LNCaP clone FGC (cell line): Measurements from ENCODE around the gene PGAP3.

ENCODE experiments used
- DNase-seq: peaks from one replicate; pipeline ENCODE4 v3.0.0-alpha.2; 2011; ENCODE audit warnings: low read depth
- H3K4me3 ChIP-seq: 2 replicates; pipeline ENCODE4 v1.5.1; 2011; ENCODE audit warnings: mild to moderate bottlenecking, low read depth, low read length, control low read depth
- CTCF ChIP-seq: IDR thresholded peaks from 2 replicates; pipeline ENCODE4 v1.5.1; 2012; ENCODE audit warnings: mild to moderate bottlenecking; ENCODE audit not compliant: control insufficient read depth, insufficient read depth; ENCODE audit errors: extremely low read depth

The PGAP3 gene

GRCh38 chr17:39674179-39674578 lies 13.7 kb downstream of the PGAP3 start:
- H3K4me3 ChIP-seq = no peak overlapping the region
- no peak for TF ChIP-seq CTCF
- DNase-seq = no peak

GRCh38 chr17:39673335-39674081 lies 14.3 kb downstream of the PGAP3 start:
- no peak for DNase-seq
- no peak overlapping the region for H3K4me3 ChIP-seq
- no peak for TF ChIP-seq CTCF

- TF ChIP-seq CTCF = no peak
- no peak for DNase-seq
- H3K4me3 ChIP-seq = no peak overlapping the region
Observed at GRCh38 chr17:39672522-39673334, 15.1 kb downstream of the PGAP3 start.

GRCh38 chr17:39671651-39672521 lies 16.0 kb downstream of the PGAP3 start:
- TF ChIP-seq CTCF = peak; percentile 68
- H3K4me3 ChIP-seq = no peak overlapping the region
- DNase-seq = no peak

GRCh38 chr17:39670746-39671145 lies 17.1 kb downstream of the PGAP3 start:
- TF ChIP-seq CTCF = no peak
- no peak overlapping the region for H3K4me3 ChIP-seq
- DNase-seq = no peak

GRCh38 chr17:39669897-39670735 lies 17.7 kb downstream of the PGAP3 start:
- DNase-seq = no peak
- TF ChIP-seq CTCF = no peak
- H3K4me3 ChIP-seq = no peak overlapping the region
